ENCODE measurements around the gene TBCC. TPM values are rescaled to one million over a fixed set of nuclear protein-coding genes. Genes with fewer than 3 reads are reported as not detected.

The TBCC gene
- total RNA-seq, 4 donors from 2014 or later = 16.2 to 32.9 (median 24.8) TPM

- intact Hi-C loops (cut with DNase I) = loop anchor here (5.0 to 10.0 kb wide), 2 partner anchors 65 to 148 kb away; partner anchors contain the start of gene RPL7L1
- no peak for DNase-seq
- Histone ChIP-seq H3K4me3 (peak overlapping the region; percentile 24 to 61 (median 53)), H3K36me3 (no peaks in the 10 kb centered on the region), H3K27ac (peak overlapping the region; percentile 62 to 89 (median 86)), H3K9me3 (no peaks in the 10 kb centered on the region), H3K27me3 (no peaks in the 10 kb centered on the region), H3K4me1 (peaks cover 7 to 25% (median 15%) of the 10 kb centered on the region in 3 donors)
- WGBS, 2 donors = 0 to 50% methylated on average over 2 of the region's 52 CpGs
- TF ChIP-seq CTCF (IDR thresholded peaks at IDR 0.05) = no peak
- TF ChIP-seq POLR2A (IDR thresholded peaks at IDR 0.05) = no peak
Measured at GRCh38 chr6:42727087-42727611, 18.8 kb downstream of the TBCC start.

GRCh38 chr6:42726485-42727086, 19.3 kb downstream of the TBCC start:
- Histone ChIP-seq H3K36me3 (no peaks in the 10 kb centered on the region), H3K27me3 (no peaks in the 10 kb centered on the region), H3K4me1 (peaks cover 7 to 25% (median 15%) of the 10 kb centered on the region in 3 donors), H3K4me3 (peak overlapping the region; percentile 24 to 61 (median 53)), H3K27ac (peak overlapping the region; percentile 62 to 89 (median 86)), H3K9me3 (no peaks in the 10 kb centered on the region)
- intact Hi-C loops (cut with DNase I) = loop anchor here (5.0 to 10.0 kb wide), 2 partner anchors 64 to 148 kb away; partner anchors contain the start of gene RPL7L1
- DNase-seq = peak; percentile 20
- WGBS, 2 donors = 1 to 3% methylated on average over 14 of the region's 14 CpGs
- TF ChIP-seq CTCF (IDR thresholded peaks at IDR 0.05) (peak; percentile 84 to 97 (median 94)), POLR2A (IDR thresholded peaks at IDR 0.05) (no peak)

- H3K27me3 ChIP-seq = no peaks in the 10 kb centered on the region
- peak overlapping the region in 2 of 4 donors; percentile 59 to 61 for H3K4me3 ChIP-seq
- no peak for TF ChIP-seq POLR2A (IDR thresholded peaks at IDR 0.05)
- TF ChIP-seq CTCF (IDR thresholded peaks at IDR 0.05) = no peak
- no peaks in the 10 kb centered on the region for H3K36me3 ChIP-seq
- intact Hi-C loops (cut with DNase I) = loop anchor here (5.0 to 10.0 kb wide), 2 partner anchors 64 to 149 kb away; partner anchors contain the start of gene RPL7L1
- H3K9me3 ChIP-seq = no peaks in the 10 kb centered on the region
- DNase-seq = no peak
- H3K4me1 ChIP-seq = peaks cover 7 to 25% (median 15%) of the 10 kb centered on the region in 3 donors
- H3K27ac ChIP-seq = peak overlapping the region; percentile 62 to 89 (median 86)
Measured at GRCh38 chr6:42726026-42726425, 19.9 kb downstream of the TBCC start.

GRCh38 chr6:42724825-42725224, 21.1 kb downstream of the TBCC start:
- no peak for TF ChIP-seq CTCF (IDR thresholded peaks at IDR 0.05)
- TF ChIP-seq POLR2A (IDR thresholded peaks at IDR 0.05) = no peak
- Histone ChIP-seq H3K4me1 (peaks cover 7 to 25% (median 15%) of the 10 kb centered on the region in 3 donors), H3K36me3 (no peaks in the 10 kb centered on the region), H3K27ac (no peak overlapping the region), H3K4me3 (no peak overlapping the region), H3K27me3 (no peaks in the 10 kb centered on the region), H3K9me3 (no peaks in the 10 kb centered on the region)
- intact Hi-C loops (cut with DNase I) = loop anchor here (5.0 to 10.0 kb wide), 2 partner anchors 63 to 150 kb away; partner anchors contain the start of gene RPL7L1
- DNase-seq = no peak

GRCh38 chr6:42722497-42722896, 23.4 kb downstream of the TBCC start, which contains the start of gene PRPH2:
Gene PRPH2, minus strand, starts transcription at chr6:42722597. Its CDS starts 263 bp downstream, at chr6:42722334.
- Histone ChIP-seq H3K36me3 (no peaks in the 10 kb centered on the region), H3K27me3 (no peaks in the 10 kb centered on the region), H3K4me1 (peaks cover 7 to 23% (median 14%) of the 10 kb centered on the region in 3 donors), H3K9me3 (no peaks in the 10 kb centered on the region), H3K27ac (no peak within 1 kb of the TSS), H3K4me3 (no peak within 1 kb of the TSS)
- 75 to 89% methylated on average over 3 to 5 of the region's 6 CpGs for WGBS, 2 donors
- intact Hi-C loops (cut with DNase I) = loop anchor here (10.0 kb wide), 1 partner anchor 152 kb away; the partner anchor contains the start of gene RPL7L1
- DNase-seq = no peak
- no peak for TF ChIP-seq CTCF (IDR thresholded peaks at IDR 0.05)
- TF ChIP-seq POLR2A (IDR thresholded peaks at IDR 0.05) = no peak

Measured in esophagus squamous epithelium (tissue), 5 donors.